ENCODE results near the gene MTHFD1L.

The MTHFD1L gene

GRCh38 chr6:150932996-150933395 is 67.5 kb downstream of the MTHFD1L start:
- H3K27me3 ChIP-seq (ENCODE audit: insufficient read depth, low read depth, severe bottlenecking), result no peaks in the 10 kb centered on the region
- H3K4me3 ChIP-seq (ENCODE audit: low read depth, low read length), result no peak overlapping the region
- H3K36me3 ChIP-seq, result no peaks in the 10 kb centered on the region
- no peak for TF ChIP-seq CTCF (IDR thresholded peaks at IDR 0.05; ENCODE audit: low read depth, low read length)
- no peak for DNase-seq
- H3K9me3 ChIP-seq (ENCODE audit: severe bottlenecking), result no peaks in the 10 kb centered on the region
- H3K27ac ChIP-seq, result no peak overlapping the region

- no peaks in the 10 kb centered on the region for H3K36me3 ChIP-seq
- no peaks in the 10 kb centered on the region for H3K27me3 ChIP-seq (ENCODE audit: insufficient read depth, low read depth, severe bottlenecking)
- no peaks in the 10 kb centered on the region for H3K9me3 ChIP-seq (ENCODE audit: severe bottlenecking)
- no peak for TF ChIP-seq CTCF (IDR thresholded peaks at IDR 0.05; ENCODE audit: low read depth, low read length)
- DNase-seq, result no peak
- no peak overlapping the region for H3K27ac ChIP-seq
- H3K4me3 ChIP-seq (ENCODE audit: low read depth, low read length), result no peak overlapping the region
Observed at GRCh38 chr6:150934380-150934779, 68.9 kb downstream of the MTHFD1L start.

GRCh38 chr6:150936021-150936555 is 70.6 kb downstream of the MTHFD1L start:
- DNase-seq, result no peak
- Histone ChIP-seq H3K4me3 (ENCODE audit: low read depth, low read length) (no peak overlapping the region), H3K27ac (no peak overlapping the region), H3K27me3 (ENCODE audit: insufficient read depth, low read depth, severe bottlenecking) (no peaks in the 10 kb centered on the region), H3K36me3 (no peaks in the 10 kb centered on the region), H3K9me3 (ENCODE audit: severe bottlenecking) (no peaks in the 10 kb centered on the region)
- TF ChIP-seq CTCF (IDR thresholded peaks at IDR 0.05; ENCODE audit: low read depth, low read length), result no peak

DNA sequence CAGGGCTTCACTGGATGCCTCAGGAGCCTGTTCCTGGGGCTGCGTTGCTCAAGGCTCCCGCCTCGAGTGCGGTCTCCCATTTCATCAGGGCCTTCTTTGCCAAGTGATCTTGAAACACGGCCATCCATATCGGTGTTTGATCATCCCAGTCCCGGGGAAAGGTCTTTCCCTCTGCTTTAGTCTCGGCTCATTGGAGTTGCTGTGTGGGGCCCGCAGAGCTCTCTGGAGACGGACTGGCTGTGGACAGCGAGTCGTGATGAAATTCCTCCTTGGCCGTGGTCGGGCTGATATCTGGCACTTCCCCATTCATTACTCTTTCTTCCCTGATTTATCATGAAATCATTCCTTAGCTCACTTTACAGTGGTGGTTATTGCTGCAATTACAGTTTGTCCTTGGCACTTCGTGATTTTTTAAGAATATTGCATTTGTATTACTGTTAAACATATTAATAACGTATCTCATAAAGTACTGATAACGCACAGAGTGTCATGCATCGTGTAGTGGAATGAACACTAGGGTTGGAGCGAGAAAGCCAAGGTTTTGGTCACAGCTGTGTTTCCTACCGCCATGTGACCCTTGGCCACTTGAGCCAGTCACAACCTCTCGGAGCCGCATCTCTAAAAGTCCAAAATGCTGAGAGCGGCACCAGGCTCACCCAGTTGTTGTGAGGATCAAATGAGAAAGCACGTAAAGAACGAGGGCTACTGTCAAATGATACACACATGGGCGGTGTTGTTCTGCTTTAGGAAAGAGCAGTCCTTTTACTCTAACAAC is 71.8 kb downstream of the MTHFD1L start:
- H3K36me3 ChIP-seq, result no peaks in the 10 kb centered on the region
- no peaks in the 10 kb centered on the region for H3K27me3 ChIP-seq (ENCODE audit: insufficient read depth, low read depth, severe bottlenecking)
- no peak for DNase-seq
- no peaks in the 10 kb centered on the region for H3K9me3 ChIP-seq (ENCODE audit: severe bottlenecking)
- TF ChIP-seq CTCF (IDR thresholded peaks at IDR 0.05; ENCODE audit: low read depth, low read length), result no peak
- H3K4me3 ChIP-seq (ENCODE audit: low read depth, low read length), result no peak overlapping the region
- H3K27ac ChIP-seq, result no peak overlapping the region

DNA sequence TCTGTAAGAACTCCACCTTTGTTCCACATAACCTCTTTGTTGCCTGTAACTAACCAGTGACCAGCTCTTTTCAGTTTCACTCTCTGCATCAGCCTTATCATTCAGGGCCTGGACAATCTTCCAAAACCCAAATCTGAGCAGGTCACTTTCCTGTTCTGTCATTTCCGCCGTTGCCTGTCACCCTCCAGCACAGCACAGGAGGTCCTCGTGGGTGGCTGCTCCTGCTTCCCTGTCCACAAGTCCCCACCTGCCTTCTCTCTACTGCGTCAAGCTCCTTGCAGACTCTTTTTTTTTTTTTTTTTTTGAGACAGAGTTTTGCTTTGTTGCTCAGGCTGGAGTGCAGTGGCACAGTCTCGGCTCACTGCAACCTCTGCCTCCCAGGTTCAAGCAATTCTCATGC is 73.9 kb downstream of the MTHFD1L start:
- no peak for DNase-seq
- no peak overlapping the region for H3K27ac ChIP-seq
- H3K36me3 ChIP-seq, result no peaks in the 10 kb centered on the region; the same call in 1 of the 2 replicates
- no peak overlapping the region for H3K4me3 ChIP-seq (ENCODE audit: low read depth, low read length)
- no peaks in the 10 kb centered on the region for H3K27me3 ChIP-seq (ENCODE audit: insufficient read depth, low read depth, severe bottlenecking)
- no peak for TF ChIP-seq CTCF (IDR thresholded peaks at IDR 0.05; ENCODE audit: low read depth, low read length)
- no peaks in the 10 kb centered on the region for H3K9me3 ChIP-seq (ENCODE audit: severe bottlenecking)

Data from WERI-Rb-1 (cell line).